DMS79 treated with DMSO at 0.1 percent for 48 hours (cell line): Measurements from ENCODE around the gene GIPC3.

Experiments
- DNase-seq: peaks from one replicate; lab custom pipeline; 2025; lab: John Stamatoyannopoulos, UW

GIPC3 gene

DNA sequence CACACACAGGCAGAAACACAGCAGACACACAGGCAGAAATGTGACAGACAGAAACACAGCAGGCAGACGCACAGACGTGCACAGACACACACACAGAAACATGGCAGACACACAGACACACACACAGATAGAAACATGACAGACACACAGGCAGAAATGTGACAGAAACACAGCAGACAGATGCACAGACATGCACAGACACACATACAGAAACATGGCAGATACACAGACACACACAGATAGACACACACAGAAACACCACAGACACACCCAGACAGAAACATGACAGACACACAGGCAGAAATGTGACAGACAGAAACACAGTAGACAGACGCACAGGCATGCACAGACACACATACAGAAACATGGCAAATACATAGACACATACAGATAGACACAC is 20.1 kb downstream of the GIPC3 start:
- DNase-seq, result no peak

GRCh38 chr19:3605770-3606169 is 20.5 kb downstream of the GIPC3 start:
- peak; percentile 3 for DNase-seq

DNA sequence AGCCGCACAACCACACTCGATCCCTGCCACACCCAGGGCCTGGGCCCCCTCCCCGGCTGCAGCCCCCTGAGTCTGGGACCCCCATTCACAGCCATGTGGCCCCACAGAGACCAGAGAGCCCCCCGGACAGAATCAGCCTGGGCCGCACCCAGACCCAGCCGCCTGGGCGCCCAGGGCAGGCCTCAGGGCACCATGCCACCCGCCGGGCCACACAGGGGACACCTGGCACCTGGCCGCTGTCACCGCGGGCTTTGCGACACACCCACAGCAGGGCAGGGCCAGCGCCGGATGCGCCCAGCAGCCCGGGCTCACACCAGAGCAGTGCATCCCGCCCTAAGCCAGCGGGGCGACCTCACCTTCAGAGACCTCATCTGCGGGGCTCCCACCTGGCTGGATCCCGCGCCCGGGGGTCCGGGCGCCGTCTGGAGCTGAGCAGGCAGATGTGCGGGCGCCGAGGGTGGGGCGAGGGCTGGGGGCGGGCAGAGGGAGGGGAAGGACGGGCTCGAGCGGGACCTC is 21.0 kb downstream of the GIPC3 start:
- DNase-seq, result peak; percentile 7

DNA sequence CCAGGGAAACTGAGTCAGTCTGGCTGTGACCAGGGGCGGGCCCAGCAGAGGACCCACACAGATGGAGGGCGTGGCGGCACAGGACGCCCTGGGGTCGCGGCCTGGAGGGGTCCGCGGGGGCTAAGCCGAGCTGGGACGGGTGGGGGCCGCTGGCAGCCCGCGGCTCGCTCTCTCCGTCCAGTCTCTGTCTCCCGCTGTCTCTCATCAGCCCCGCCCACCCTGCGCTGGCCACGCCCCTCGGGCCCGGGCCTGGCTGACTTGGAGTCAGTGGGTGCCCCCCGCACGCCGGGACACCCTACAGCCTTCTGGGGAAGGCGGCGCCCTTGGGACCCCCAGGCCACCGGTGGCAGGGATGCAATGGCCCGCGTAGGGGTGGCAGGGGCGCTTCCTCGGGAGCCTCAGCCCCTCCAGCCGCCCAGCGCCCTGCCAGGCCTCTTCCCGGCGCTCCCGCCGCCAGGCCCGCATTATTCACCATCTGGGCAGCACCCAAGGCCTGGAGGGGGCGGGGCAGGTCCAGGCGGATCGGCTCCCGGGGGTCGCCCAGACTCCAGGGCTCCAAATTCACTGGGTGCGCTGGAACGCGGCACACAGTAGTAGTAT is 21.5 kb downstream of the GIPC3 start, which contains the start of gene TBXA2R:
Gene TBXA2R, minus strand, starts transcription at position 186 of the 600 bp plus-strand sequence. CDS start 6,241 bp downstream, outside the sequence.
- DNase-seq, result peak; percentile 1

DNA sequence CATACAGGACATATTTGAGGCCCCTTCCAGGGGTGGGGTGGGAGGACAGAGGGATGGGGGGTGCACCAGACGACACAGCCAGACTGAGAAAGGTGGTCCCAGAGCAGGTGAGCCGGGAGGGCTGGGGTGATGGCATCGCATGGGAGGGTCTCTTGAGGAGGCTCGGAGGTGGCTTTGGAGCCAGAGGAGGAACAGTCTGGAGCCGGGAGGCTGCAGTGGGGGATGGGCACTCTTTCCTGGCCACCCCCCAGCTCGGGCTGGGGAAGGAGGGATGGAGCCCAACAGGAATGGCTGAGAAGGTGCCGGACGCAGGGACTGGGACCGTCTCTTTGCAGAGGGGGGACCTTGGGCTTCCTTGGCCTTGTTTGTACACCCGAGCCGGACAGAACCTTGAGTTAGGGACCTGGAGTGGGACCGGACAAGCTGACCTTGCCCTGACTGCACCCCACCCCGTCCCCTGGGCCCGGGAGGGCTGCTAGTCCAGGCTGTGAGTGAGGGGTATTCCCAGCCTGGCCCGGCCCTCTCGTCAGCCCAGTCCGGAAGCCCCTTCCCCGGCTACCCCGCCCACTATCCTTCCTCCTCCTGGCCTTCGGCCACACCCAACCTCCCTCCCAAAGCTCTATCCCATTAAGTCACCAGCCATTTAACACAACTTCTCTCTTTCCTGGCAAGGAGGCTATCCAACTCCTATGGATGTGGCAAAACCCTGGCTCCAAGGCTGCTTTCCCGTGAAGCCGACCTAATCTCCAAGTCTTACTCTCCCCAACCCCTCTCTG is 22.2 kb downstream of the GIPC3 start:
- no peak for DNase-seq

GRCh38 chr19:3608079-3608641 is 22.9 kb downstream of the GIPC3 start:
- no peak for DNase-seq

- no peak for DNase-seq
These were observed 23.6 kb downstream of the GIPC3 start for GRCh38 chr19:3608750-3609322.

- DNase-seq, result no peak
These were observed 24.8 kb downstream of the GIPC3 start for GRCh38 chr19:3609779-3610719.

DNA sequence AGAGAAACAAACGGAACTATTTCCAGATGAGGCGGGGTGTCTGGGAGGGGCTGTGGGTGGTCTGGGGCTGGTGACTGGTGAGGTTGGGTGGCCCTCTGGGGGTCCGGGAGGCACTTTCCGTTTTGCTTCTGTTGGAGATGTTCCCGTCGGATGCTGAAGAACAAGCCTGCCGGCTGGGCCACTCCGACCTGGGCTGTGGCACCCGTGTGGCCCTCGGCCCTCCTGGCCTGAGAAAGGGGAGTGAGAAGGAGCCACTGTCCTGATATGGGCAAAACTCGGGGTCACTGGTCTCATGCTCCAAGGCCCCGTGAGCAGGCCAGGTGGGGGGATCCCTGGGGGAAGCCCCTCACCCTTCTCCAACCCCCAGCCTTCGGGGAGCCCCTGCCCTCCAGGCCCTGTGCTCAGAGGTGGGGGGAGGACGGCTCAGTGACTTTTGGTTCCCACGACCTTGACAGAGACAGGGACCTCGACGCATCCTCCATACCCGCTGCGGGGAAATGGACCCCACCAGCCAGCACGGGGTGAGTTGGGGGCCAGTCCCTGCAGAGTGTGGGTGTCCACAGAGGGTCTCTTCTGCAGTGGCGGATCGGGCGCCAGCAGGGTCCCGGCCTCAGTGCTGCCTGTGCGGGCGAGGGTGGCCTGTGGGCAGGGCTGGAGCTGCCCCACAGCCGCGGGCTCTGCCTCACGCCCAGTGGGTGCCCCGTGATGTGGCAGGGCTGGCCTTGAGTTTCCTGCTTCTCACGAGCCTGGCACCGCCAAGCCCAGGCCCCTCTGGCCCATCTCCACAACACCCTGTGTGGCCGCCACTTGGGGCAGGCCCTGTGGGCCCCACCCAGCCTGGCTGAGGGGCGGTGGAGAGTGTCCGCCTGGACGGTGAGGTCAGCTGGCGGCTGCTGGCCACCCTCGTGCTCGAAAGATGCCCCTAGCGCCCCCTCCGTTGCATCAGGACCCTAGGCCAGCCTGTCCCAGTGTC is 25.8 kb downstream of the GIPC3 start:
- no peak for DNase-seq

- no peak for DNase-seq
These were observed 26.6 kb downstream of the GIPC3 start for GRCh38 chr19:3611841-3612240.

- no peak for DNase-seq
These were observed 27.1 kb downstream of the GIPC3 start for GRCh38 chr19:3612330-3612729.

GRCh38 chr19:3612901-3613741 is 27.8 kb downstream of the GIPC3 start:
- DNase-seq, result no peak

DNA sequence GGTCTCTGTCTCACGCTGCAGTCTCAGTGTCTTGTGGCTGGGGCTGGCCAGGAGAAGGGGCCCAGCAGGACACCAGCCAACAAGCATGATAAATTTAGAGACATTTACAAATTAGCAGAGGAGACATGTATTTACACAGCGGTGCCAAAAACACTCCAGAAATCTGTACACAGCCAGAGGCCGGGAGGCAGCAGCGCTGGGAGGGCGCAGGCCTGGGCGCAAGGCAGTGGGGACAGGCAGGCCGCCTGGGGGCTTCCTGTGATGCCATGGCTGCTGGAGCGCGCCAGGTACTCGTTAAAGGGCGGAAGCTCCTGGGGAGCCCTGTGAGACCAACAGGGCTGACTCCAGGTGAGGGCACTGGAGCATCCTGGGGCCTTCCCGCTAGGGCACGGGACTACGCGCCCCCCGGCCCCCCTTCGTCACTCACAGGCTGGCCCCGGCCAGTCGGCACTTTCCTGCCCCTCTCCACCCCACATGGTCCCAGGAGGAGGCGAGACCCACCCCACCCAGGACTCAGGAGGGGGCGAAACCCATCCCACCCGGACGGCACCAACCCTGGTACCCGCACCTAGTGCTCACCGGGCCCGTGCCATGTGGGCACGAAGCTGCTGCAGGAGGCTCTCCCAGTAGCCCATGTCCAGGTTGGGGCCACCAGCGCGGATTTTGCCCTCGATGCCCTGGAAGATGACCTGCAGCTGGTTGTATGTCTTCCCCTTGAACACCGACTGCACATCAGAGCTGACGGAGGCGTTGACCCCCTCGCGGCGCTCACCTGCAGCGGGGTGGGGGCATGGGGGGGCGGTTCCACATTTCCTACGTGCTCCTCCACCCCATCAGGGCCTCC is 28.8 kb downstream of the GIPC3 start:
- no peak for DNase-seq

DNA sequence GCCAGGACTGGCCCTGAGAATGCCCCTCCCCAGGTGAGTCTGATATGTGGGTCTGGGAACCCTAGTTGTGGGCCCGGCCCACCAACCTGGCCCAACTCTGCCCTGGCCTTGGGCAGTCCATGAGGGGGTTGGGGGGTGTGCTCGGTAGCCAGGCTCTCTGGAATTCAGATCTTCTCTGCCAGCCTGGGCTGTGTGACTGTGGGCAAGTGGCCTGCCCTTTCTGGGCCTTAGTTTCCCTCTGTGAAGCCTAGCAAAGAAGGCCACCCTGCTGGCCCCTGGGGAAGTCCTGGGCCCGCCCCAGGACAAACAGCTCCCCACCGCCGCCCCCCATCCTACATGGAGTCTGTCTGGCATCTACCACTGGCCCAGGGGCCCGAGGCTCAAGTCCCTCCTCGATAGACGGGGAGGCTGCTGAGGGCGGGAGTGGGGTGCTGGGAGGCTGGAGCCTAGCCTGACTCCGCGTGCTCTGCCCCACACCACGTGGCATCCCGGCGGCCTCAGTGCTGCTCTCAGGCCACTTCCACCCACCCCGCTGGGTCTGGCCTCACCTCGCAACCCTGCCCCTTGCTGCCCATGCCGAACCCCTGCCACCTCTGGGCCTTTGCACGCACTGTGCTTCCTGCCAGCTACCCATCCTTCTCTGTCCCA is 29.7 kb downstream of the GIPC3 start:
- DNase-seq, result no peak

DNA sequence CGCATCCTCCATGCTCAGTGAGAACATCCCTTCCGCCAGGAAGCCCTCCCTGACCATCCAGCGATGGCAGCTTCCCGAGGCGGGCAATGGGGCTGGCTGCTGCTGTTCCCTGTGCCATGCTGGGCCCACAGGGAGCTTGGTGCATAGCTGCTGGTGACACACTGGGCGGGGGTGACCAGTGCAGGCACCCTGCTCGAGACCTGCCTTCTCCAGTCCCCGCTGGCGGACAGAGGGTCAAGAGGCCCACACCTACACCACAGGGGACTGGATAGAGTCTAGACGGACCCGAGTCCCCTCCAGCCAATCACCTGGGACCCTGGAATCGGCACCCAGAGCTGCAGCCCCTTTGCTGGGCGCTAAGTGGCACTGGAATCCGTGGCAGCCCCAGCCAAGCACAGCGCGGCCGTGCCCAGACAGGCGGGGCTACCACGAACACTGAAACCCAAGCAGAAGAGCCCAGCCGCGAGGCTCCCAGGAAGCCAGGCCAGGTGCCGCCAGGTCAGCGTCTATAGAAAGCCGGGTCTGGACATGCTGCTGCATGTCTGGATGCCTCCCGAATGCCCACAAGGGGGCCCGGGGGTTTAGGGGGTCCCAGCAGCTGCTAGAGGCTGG is 30.4 kb downstream of the GIPC3 start:
- no peak for DNase-seq

DNA sequence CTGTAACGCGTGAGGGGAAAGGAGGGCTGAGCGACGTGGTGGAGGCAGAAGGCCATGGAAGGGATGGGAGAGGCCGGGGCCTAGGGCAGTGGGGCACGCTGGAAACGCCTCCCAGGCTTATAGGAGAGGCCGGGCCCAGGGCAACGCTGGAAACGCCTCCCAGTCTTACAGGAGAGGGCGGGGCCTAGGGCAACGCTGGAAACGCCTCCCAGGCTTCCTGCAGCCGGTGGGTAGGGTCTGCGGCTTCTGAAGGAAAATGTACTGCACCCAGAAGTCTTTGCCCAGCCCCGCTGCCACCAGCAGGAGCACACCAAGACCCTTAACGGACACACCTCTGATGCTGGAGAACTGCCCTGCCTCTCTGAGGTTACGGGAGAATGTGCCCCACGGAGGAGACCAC is 32.2 kb downstream of the GIPC3 start:
- no peak for DNase-seq

DNA sequence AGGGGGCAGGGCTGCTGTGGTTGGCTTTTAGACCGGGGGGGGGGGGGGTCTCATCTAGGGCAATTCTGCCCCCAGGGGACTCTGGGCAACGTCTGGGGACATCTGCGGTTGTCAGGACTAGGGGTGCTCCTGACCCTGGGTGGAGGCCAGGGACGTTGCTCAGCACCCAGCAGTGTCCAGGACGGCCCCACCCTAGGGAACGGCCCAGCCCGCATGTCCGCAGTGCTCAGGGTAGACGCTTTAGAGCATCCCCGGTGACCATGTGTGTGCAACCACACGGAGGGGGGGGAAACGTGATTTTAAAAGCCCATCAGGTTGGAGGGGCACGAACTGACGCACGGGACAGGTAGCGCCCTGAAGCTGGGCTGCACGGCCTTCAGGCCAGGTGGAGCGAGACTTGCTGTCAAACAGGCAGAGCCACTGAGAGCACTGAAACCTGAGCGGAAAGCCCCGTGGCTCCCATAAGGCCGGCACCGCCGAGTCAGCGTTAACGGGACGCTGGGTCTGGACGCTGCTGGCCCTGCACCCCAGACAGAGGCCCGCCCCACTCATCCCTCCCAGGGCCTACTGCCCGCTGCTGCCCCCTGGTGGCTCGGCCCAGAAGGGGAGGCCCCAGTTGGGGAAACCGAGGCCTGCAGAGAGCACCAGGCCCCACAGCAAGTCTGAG is 33.0 kb downstream of the GIPC3 start:
- DNase-seq, result no peak
